Activated T-cell treated with anti-CD3 and anti-CD28 coated beads for 48 hours (primary cell): ENCODE measurements around the gene RASSF1.

Experiments
- DNase-seq: peaks from one replicate; pipeline ENCODE4 v3.0.0-alpha.2; 2020; ENCODE audit warnings: low read depth

The RASSF1 gene

GRCh38 chr3:50365842-50366220 lies 25.2 kb upstream of the RASSF1 start:
- no peak for DNase-seq

GRCh38 chr3:50365080-50365841 lies 24.6 kb upstream of the RASSF1 start:
- peak; percentile 91 for DNase-seq

GRCh38 chr3:50364573-50365079 lies 24.0 kb upstream of the RASSF1 start:
- DNase-seq, result no peak

- no peak for DNase-seq
Measured at GRCh38 chr3:50359760-50360110, 19.1 kb upstream of the RASSF1 start.

- DNase-seq, result peak; percentile 87
Measured at GRCh38 chr3:50358911-50359759, 18.5 kb upstream of the RASSF1 start, which contains the start of gene TMEM115. Gene TMEM115 (minus strand): TSS chr3:50359521. CDS start chr3:50359063, 458 bp downstream.

- no peak for DNase-seq
Measured at GRCh38 chr3:50358355-50358910, 17.8 kb upstream of the RASSF1 start.

- DNase-seq, result no peak
Measured at GRCh38 chr3:50357481-50357880, 16.8 kb upstream of the RASSF1 start.

- no peak for DNase-seq
Measured at GRCh38 chr3:50356553-50356952, 15.9 kb upstream of the RASSF1 start.

- no peak for DNase-seq
Measured at GRCh38 chr3:50355829-50356552, 15.4 kb upstream of the RASSF1 start.

- DNase-seq, result no peak
Measured at GRCh38 chr3:50354850-50355249, 14.2 kb upstream of the RASSF1 start.

GRCh38 chr3:50354186-50354764 lies 13.6 kb upstream of the RASSF1 start:
- DNase-seq, result no peak

- no peak for DNase-seq
Measured at GRCh38 chr3:50353245-50354004, 12.8 kb upstream of the RASSF1 start.

- DNase-seq, result no peak
Measured at GRCh38 chr3:50352781-50353180, 12.1 kb upstream of the RASSF1 start.

- DNase-seq, result no peak
Measured at GRCh38 chr3:50351323-50351697, 10.7 kb upstream of the RASSF1 start.

- DNase-seq, result peak; percentile 99
Measured at GRCh38 chr3:50350527-50351322, 10.1 kb upstream of the RASSF1 start, which contains the start of the genes CYB561D2 and NPRL2. Gene CYB561D2 (plus strand): TSS chr3:50350862. CDS start chr3:50351434, 572 bp downstream. Gene NPRL2 (minus strand): TSS chr3:50350775. CDS start chr3:50350652, 123 bp downstream.

GRCh38 chr3:50350213-50350526 lies 9.5 kb upstream of the RASSF1 start:
- DNase-seq, result no peak

- DNase-seq, result peak; percentile 68
Measured at GRCh38 chr3:50347187-50347813, 6.7 kb upstream of the RASSF1 start.

GRCh38 chr3:50345586-50346234 lies 5.1 kb upstream of the RASSF1 start, which contains the start of gene ZMYND10:
Gene ZMYND10 (minus strand): TSS chr3:50345732. CDS start chr3:50345579, 153 bp downstream.
- DNase-seq, result peak; percentile 78

GRCh38 chr3:50345008-50345407 lies 4.4 kb upstream of the RASSF1 start:
- DNase-seq, result no peak
